ENCODE measurements around the gene SOX8.

- TF ChIP-seq TAF1 (IDR thresholded peaks at IDR 0.05; ENCODE audit: low read depth) (no peak), MXI1 (conservative IDR thresholded peaks at IDR 0.05; ENCODE audit: poor library complexity, severe bottlenecking) (no peak), SMC3 (conservative IDR thresholded peaks at IDR 0.05; ENCODE audit: poor library complexity) (no peak)
- TF ChIP-seq, protein P1, sequence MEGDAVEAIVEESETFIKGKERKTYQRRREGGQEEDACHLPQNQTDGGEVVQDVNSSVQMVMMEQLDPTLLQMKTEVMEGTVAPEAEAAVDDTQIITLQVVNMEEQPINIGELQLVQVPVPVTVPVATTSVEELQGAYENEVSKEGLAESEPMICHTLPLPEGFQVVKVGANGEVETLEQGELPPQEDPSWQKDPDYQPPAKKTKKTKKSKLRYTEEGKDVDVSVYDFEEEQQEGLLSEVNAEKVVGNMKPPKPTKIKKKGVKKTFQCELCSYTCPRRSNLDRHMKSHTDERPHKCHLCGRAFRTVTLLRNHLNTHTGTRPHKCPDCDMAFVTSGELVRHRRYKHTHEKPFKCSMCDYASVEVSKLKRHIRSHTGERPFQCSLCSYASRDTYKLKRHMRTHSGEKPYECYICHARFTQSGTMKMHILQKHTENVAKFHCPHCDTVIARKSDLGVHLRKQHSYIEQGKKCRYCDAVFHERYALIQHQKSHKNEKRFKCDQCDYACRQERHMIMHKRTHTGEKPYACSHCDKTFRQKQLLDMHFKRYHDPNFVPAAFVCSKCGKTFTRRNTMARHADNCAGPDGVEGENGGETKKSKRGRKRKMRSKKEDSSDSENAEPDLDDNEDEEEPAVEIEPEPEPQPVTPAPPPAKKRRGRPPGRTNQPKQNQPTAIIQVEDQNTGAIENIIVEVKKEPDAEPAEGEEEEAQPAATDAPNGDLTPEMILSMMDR (IDR thresholded peaks at IDR 0.05; ENCODE audit: poor library complexity, severe bottlenecking) = no peak
These were observed 13.5 kb downstream of the SOX8 start for GRCh38 chr16:995087-995486.

Measured in neural cell (in vitro differentiated cells).